Left ventricle myocardium superior (tissue), 1 donor: ENCODE measurements around the gene LBR. TPM values are rescaled to one million over a fixed set of nuclear protein-coding genes. Genes with fewer than 3 reads are reported as not detected.

Experiments used
- ATAC-seq: fragments of 200-7000 bp; cut with Tn5 transposase; one replicate; pipeline ENCODE4 v1.9.1; 2020; ENCODE audit warnings: mild to moderate bottlenecking, moderate library complexity
- DNase-seq: peaks from one replicate; pipeline ENCODE4 v3.0.0-alpha.2; 2020
- intact Hi-C: fragments of 100-400 bp; cut with micrococcal nuclease; formaldehyde crosslinking; loops from one replicate; pipeline ENCODE4 v1.11.0; 2022
- total RNA-seq: library from RNA; stranded (reverse); fragmentation: NEBNext Ultra II Directional; extraction: Animal tissue kit (Norgen Biotek cat#: 25700); gene quantifications from one replicate; pipeline ENCODE4 v1.2.1, GENCODE V29; 2021
- donor health status: DM: no; HTN: yes; CAD: no; lungs with severe emphysema.

Gene LBR
- total RNA-seq, 1 donor from 2014 or later: 9.5 TPM

DNA sequence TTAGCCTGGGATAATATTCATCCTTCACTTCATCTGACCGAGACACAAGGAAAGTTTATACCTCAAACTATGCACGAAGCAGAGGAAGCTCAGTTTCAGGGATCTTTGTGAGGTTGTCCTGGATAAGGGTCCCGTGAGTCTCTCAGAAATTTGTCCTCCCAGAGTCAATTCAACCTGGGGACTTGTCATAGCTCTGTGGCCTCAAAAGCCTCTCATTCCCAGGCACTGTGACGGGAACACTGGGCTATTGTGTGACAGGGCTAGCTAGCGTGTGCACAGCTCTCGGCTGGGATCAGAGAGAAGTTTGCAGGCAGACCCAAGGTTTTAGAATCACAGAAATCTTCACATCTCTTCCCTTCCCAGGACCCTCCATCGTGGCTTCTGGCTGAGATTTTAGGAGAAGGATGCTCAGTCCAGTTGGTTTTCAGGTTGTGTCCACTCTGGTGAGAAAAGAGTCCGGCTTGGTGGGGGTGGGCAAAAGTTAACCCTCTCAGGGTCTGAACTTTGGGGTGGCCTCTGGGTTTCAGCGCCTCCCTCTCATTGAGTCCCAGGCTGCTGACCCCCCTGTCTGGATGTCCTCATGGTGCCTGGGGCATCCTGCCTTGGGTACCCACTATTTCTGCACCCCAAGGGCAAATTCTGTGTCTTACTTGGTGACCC lies 20.4 kb upstream of the LBR start:
- no peak for DNase-seq
- no peak for ATAC-seq

DNA sequence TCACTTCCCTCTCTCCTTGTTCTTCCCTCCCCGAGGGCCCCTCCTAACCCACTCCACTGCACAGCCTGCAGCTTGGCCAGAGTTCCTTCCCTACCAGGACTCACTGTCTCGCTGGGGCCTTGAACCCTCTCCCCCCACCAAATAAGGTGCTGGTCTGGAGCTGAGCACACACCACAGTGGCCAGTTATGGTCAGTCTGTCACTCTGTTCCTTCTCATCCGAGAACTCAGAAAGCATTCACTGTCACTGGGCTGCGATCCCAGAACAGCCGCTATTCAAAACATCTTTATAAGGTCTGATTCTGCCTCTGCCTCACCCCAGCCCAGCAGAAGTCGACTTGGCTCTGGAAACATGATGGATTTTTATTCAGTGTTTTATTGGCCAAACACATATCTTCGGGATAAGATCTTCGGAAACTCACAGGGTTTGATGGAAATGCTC lies 19.8 kb upstream of the LBR start:
- intact Hi-C loops: no loop called here
- ATAC-seq (peak; percentile 34), DNase-seq (no peak)

More for the DNA sequence above, 20.4 kb upstream of the LBR start:
- intact Hi-C loops: no loop called here

DNA sequence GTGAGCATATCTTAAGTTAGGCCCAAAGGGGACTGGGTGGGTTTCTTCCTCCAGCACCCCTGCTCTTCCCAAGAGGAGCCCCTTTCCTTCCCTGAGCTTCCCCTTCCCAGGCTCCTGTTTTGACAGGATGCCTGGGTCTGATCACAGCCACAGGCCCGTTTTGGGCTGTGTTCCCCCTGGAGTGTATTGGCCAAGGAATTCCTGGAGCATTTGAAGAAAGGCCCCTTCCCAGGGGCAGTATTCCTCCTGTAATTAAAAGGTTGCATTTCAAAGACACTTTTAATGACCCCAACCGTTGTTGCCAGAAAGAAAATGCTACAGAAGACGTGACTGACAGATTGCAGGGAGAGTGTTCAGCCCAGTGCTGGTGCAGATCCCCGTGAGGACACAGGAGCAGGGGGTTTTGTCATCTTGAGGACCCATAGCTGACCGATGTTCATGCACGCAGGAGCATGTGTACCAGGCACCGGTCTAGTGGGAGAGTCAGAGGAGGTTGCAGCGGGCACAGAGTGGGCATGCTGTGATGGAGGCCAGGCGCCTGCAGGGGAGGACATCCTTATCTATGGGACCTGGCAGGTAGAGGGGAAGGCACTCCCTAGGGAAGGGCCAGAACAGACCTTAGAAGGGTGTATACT lies 19.3 kb upstream of the LBR start:
- DNase-seq (no peak), ATAC-seq (no peak)
- intact Hi-C loops: no loop called here

DNA sequence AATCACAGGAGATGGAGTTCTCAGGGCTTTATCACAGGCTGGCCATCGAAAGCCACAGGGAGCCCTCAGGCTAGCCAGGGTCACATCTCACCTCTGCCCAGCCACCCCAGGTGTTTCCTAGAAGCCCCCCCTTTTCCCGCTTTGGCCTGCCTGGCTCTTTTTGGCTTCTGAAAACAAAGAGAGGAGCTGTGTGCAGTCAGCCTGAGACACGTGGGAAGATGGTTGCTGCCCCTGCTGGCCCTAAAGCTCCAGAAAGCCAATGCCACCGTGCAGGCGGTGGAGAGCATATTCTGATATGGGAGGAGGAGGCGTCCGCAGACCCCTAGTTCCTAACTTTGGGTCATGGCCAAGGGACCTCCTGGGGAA lies 18.7 kb upstream of the LBR start:
- ATAC-seq (no peak), DNase-seq (no peak)
- intact Hi-C loops: no loop called here

DNA sequence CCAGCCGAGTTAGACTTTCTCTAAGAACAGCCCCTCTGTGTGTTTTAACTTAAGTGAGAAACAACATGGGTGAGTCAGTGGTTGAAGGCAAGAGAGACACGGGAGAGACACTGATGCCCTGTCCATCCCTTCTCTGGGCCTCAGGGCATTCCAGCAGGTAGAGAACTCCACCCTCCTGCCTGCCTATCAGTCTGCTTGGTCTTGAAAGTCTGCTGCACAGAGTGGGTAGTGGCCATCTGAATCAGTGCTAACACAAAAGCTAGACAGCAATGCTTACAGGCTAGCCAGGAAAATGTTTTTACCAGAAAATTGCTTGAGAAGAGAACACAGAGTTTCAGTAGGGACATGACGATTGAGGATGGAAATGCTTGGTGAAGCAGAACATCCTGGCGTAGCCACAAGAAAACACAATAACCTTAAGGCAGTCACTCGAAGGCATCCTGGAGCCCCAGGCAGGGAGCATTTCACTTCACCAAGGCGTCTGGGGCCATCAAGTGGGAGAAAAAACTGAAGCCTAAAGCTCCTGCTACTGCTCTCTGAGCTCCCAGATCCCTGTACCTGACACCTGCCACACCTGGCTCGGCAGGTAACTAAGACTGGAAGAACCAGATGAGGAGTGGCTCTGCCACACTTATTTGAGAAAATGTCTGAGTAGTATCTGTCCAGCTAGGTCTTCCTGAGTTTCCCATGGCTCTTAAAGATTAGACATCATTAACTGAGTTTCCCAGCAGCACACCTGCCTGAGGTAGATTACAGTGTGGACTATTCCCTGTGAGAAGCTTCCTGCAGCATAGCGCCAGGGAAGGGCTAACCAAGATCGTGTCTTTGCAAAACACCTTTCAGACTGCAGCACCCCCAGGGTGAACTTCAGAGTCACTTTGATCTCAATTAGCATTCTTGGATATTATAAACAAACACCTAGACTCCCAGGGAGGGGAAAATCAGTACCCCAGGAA lies 18.1 kb upstream of the LBR start:
- intact Hi-C loops: no loop called here
- ATAC-seq (no peak), DNase-seq (no peak)

DNA sequence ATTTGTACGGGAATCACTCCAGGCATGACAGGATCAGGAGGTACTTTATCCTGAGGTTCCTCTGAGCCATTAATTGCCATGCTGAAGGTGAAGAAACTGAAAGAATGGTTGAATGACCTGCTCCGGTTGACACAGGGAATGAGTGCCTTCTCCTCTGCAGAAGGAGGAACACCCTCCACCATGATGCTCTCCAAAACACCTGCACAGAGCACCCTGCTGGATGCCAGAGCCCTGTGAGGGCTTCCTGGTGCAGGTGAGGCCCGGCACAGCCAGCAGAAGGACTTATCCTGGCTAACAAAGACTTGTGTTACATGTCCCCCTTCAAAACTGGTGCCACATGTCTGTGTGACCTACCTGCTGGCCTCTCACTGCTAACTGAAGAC lies 14.3 kb upstream of the LBR start:
- ATAC-seq: no peak
- intact Hi-C loops: no loop called here
- no peak for DNase-seq

DNA sequence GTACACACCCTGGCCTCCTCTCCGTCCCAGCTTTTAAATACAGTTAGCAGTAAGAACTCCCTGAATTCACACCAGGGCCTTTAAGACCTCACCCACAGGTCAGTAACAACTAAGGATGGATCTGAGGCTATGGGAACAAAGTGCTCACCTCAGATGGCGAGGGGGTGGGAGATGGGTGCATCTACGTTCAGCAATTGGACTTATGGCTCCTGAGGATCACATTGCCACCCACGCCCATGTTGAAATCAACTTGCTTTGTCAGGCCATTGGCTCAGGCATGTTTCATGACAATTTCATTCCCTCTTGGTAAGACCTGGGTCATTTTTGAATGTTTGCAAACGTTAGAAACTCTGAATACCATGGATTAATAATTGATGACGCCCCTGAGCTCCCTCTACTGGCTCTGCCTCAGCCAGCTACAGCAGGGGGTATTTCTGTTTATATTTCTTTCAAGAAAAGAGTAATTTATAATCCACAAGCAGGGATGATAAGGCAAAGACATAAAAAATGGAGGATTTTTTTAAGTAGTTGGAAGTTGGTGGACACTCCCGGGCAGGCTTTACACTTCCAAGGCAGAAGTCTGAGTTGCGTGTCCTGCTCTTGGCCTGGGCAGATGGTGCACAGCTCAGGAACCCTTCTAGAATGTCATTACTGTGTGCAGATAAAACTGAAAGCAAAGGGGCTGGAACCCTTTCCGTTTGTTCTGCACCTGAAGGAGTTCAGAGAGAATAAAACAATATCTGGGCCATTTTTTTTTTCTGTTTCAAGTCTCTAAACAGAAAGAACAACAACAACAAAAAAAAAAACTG lies 13.7 kb upstream of the LBR start:
- intact Hi-C loops: no loop called here
- ATAC-seq (no peak), DNase-seq (no peak)

DNA sequence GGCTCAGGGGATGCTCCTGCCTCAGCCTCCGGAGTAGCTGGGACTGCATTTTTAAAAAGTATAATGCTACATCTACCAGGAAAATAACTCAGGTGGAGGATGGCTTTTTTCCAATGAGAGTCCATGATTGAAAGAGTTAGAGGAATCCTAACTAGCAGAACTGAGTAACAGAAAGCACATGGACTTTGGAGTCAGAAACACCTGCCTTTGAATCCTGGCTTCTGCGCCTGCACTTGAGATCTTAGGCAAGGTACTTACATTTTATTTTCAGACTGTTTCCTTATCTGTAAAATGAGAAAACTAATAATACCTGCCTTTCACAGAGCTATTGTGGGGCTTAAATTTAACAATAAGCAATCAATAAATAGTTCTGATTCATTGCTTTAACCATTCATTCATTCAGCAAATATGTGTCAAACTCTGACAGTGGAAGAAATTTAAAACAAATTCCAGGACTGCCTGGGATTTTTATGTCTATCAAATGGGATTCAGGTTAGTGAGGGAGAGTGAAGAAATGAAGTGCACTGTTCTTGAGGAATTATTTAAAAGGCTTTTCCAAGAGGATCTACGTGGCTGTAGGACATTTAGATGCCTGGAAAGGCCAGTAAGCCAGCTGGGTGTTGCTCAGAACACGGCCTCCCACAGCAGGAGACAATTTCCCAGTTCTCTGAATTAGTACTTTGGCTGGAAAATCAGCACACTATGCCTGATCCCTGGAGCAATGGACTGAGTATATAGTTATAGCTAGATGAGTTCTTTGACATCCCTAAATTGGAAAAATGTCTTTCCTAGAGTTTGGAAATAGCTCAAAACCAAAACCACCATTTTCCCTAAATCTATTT lies 12.8 kb upstream of the LBR start:
- ATAC-seq: no peak
- intact Hi-C loops: no loop called here
- no peak for DNase-seq

DNA sequence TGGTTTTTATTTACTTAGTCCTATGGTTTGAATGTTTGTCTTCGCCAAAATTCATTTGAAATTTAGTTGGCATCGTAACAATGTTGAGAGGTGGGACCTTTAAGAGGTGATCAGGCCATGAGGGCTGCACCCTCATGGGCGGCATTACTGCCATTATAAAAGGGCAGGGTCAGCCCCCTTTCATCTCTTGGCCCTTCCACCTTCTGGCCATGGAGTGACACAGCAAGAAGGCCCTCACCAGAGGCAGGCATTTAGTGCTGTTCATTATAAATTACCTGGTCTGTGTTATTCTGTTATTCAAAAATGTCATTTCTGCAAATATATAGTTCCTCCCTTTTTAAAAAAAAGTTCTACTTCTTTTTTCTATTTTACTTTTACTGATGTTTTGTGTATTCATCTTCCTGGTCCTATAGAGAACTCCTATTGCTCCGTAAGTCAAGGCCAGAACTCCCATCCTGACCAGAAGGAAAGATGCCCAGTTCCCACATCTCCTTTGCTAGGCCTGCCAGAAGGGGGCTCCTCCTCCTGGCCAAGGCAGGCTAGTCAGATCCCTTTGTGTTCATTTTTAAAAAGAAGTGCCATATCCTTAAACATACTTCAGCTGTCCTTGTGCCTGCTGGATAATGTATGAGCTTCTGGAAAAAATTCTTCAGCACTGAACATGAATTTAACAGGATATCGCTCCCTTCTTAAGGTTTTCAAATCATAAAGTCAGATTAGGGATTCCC lies 10.0 kb upstream of the LBR start:
- intact Hi-C loops: no loop called here
- no peak for ATAC-seq
- DNase-seq: no peak

DNA sequence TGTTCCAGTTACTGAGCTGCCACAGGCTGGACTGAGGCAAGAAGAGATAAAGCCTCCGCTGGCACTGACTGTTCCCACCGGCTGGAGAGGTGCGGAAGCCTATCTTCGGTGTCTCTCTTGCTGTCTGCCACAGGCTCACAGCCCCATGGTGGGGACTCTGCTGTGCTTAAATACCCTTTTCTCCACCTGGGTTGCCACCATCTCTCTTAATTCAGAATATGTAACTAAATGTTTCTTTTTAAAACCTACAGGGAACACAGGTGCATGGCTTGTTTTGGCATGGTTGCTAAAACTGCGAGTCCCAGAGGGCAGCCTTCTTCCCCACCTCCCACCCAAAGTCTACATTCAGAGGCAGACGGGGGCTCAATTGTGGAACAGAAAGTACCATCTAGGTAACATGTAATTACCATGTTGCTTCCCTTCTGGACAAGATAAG lies 8.1 kb upstream of the LBR start:
- peak; percentile 93 for ATAC-seq
- peak; percentile 44 for DNase-seq
- intact Hi-C loops: no loop called here

DNA sequence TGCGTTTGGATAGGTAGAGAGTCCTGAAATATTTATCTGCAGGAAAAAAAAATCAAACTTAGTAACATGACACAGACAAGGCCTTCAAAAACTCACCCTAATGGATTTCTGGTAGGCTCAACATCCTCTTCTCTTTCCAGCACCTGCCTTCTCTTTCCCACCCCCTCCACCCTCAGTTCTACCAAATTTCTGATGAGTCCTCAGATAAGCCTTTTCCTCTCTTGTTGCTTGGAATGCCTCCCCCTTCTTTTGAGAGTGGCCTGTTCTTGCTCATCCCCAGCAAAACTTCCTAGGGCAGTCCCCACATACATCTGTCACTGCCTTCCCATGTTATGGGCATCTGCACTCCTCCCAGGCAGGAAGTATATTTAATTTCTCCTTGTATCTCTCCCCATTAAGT lies 7.6 kb upstream of the LBR start:
- intact Hi-C loops: no loop called here
- ATAC-seq (no peak), DNase-seq (no peak)

DNA sequence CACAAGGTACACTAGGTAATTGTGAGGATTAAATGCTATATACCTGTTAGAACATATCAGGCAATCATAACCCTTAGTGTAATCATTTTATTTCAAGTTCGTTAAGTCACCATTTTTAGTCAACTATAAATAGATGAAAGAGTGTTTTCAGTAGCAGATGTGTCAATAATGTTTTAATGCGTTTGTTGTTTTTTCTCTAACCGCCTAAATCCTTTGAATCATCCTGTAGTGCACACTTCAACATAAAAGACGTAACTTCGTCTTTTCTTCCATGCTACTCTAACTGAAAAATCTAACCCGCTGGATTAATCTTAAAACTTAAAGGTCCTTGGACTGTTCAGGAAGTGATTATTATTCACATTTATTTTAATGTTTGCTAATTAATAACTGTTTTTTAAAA lies 7.2 kb upstream of the LBR start:
- DNase-seq (no peak), ATAC-seq (no peak)
- intact Hi-C loops: no loop called here

DNA sequence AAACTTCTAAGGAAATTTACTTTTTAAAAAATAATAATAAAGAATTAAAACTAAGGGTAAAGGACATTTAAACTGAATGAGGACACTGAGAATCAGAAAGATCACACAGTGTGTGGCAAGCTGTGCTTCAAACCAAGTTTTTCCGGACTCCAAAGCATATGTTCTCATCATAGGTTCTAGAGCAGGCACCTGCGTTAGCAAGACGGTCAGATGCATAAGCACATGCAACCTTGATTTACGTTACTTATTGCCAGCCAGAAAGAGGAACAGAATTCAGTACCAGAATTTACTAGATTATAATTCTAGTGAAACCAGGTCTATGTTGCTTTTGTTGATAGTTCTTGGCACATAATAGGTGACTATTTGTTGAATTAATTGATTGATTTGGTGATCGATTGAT lies 6.2 kb upstream of the LBR start:
- DNase-seq: no peak
- intact Hi-C loops: no loop called here
- no peak for ATAC-seq

DNA sequence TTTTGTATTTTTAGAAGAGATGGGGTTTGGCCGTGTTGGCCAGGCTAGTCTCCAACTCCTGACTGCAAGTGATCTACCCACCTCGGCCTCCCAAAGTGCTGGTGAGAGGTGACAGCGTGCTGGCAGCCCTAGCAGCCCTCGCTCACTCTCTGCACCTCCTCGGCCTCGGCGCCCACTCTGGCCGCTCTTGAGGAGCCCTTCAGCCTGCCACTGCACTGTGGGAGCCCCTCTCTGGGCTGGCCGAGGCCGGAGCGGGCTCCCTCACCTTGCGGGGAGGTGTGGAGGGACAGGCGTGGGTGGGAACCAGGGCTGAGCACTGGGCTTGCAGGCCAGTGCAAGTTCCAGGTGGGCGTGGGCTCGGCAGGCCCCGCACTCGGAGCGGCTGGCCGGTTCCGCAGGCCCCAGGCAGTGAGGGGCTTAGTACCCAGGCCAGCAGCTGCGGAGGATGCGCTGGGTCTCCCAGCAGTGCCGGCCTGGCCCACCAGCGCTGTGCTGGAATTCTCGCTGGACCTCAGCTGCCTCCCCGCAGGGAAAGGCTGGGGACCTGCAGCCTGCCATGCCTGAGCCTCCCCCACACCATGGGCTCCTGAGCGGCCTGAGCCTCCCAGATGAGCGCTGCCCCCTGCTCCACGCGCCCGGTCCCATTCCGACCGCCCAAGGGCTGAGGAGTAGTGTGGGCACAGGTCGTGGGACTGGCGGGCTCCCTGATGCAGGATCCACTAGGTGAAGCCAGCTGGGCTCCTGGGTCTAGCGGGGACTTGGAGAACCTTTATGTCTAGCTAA lies 3.4 kb upstream of the LBR start:
- no peak for ATAC-seq

DNA sequence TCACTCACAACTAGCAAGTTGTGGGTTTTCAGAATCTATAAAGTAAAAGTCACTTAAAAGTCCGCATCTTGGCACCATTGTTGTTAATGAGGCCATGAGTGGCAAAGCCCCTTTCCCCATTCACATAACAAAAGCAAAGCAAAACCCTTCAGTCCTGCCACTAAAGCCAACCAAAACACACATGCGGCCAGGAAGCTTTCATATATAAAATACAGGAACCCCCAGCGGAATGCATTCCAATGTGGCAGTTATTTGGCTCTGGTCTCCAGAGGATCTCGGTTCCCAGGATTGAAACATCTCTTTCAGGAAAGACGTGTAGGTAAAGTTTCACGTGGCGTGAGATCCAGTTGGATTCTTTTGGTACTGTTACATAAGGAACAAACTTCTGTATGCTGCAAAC lies 2.5 kb upstream of the LBR start:
- no peak for ATAC-seq
- intact Hi-C loops: no loop called here
- no peak for DNase-seq

More for the DNA sequence above, 3.4 kb upstream of the LBR start:
- DNase-seq: no peak
- intact Hi-C loops: no loop called here

DNA sequence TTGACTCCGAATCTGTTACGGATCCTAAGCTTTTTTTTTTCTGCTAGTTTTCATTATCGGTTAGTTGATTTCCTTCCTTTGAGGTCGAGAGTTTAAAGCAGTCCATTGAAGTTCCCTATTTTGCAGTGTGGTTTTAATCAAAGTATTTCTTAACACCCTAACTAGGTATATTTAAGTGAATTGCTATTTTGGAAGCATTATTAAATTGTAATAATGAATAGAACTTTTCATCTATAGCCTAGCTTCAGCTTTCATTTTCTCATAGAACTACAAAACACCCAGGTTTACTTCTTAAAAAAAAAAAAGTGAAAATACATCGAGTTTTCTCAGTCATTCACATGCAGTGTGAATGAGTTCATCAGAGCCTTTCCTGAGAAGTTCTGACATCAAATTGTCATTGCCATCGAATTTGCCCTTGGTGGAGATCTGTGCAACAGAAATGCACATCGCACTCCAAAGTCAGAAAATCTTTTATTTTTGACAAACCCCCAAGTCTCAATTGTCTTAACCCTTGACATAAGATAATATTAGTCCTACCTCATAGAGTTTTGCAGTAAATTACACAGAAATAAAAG lies 1.1 kb upstream of the LBR start:
- DNase-seq (no peak), ATAC-seq (no peak)
- intact Hi-C loops: no loop called here
